Testis (tissue), 3 donors: ENCODE measurements around the gene B3GNT7. TPM values are rescaled to one million over a fixed set of nuclear protein-coding genes. Genes with fewer than 3 reads are reported as not detected.

Source experiments
- DNase-seq: peaks from one replicate; pipeline ENCODE4 v3.0.0-alpha.2; 2019
- H3K27ac ChIP-seq, 2 donors: fragments of 200-600 bp; sonication (generic); one replicate each; pipeline ENCODE4 v1.5.1; 2019
- H3K27me3 ChIP-seq: fragments of 200-600 bp; sonication (generic); one replicate; pipeline ENCODE4 v1.5.1; 2019
- H3K36me3 ChIP-seq: fragments of 200-600 bp; sonication (generic); one replicate; pipeline ENCODE4 v1.5.1; 2017; ENCODE audit warnings: low read depth; ENCODE audit errors: missing control alignments
- H3K4me1 ChIP-seq: fragments of 200-600 bp; sonication (generic); one replicate; pipeline ENCODE4 v1.5.1; 2019
- H3K4me3 ChIP-seq, 2 donors: fragments of 200-600 bp; sonication (generic); one replicate each; pipeline ENCODE4 v1.5.1; 2017 to 2019
- H3K9me3 ChIP-seq: fragments of 200-600 bp; sonication (generic); one replicate; pipeline ENCODE4 v1.5.1; 2017
- POLR2A ChIP-seq: fragments of 450-650 bp; IDR thresholded peaks from one replicate; pipeline ENCODE4 v1.6.1; 2017; ENCODE audit warnings: antibody characterized with exemption, mild to moderate bottlenecking, moderate library complexity
- WGBS, 2 donors: methylation state at CpG; one replicate each; pipeline ENCODE4 v1.1.5; 2018; 5-methylcytosine and 5-hydroxymethylcytosine counted together
- intact Hi-C: fragments of 100-400 bp; cut with DNase I; formaldehyde crosslinking; loops from one replicate; pipeline ENCODE4 v1.15.1; 2023; ENCODE audit warnings: low total_unique reads
- polyA plus RNA-seq: library from polyadenylated mRNA; stranded (reverse); fragments of 350-450 nt; fragmentation: Illumina TruSeq; extraction: RNeasy Lipid Tissue Mini Kit (QIAGEN cat#74804); gene quantifications from one replicate; pipeline ENCODE4 v1.2.3, GENCODE V29; 2014; ENCODE audit warnings: low read depth, low replicate concordance; ENCODE audit not compliant: insufficient read depth
- total RNA-seq, 2 donors: library from RNA; depleted of rRNA; stranded (reverse); fragments of >200 nt; gene quantifications; one replicate each; pipeline ENCODE4 v1.2.3, GENCODE V29; 2016
- TF ChIP-seq, protein P1 (sequence below), 3 experiments: fragments of 450-650 bp in 2 of 3; fragments of 200-600 bp in 1 of 3; sonication (generic) in 1 of 3; IDR thresholded peaks; one replicate each; pipeline ENCODE4 v1.5.1; 2016 to 2019; ENCODE audit warnings: antibody characterized with exemption in 3 of 3, mild to moderate bottlenecking in 2 of 3, moderate library complexity in 1 of 3

The B3GNT7 gene
- total and polyA plus RNA-seq, 3 donors from 2014 or later: 2.6 to 5.0 (median 3.3) TPM

DNA sequence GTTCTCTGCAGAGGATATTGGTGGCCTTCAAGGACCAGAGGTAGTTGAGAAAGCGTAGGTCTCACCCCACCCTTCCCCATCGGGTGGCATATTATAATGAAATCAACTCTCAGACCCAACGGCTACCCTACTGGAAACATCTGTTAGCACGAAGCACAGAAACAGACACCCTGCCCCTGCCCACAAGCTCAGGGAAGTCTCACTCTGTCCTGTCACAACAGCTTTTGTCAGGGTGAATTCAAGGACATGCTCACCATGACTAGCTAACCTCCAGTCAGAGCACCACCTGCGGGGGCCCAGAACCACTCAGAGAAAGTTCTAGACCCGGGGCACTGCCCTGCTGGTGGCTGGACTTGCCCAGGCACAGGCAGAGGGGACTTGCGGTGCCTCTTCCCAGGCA is 3.5 kb upstream of the B3GNT7 start:
- Histone ChIP-seq H3K4me1 (peaks cover 11% of the 10 kb centered on the region), H3K27me3 (no peaks in the 10 kb centered on the region), H3K36me3 (no peaks in the 10 kb centered on the region), H3K9me3 (no peaks in the 10 kb centered on the region), H3K4me3 (no peak overlapping the region), H3K27ac (no peak overlapping the region)
- TF ChIP-seq, protein P1, sequence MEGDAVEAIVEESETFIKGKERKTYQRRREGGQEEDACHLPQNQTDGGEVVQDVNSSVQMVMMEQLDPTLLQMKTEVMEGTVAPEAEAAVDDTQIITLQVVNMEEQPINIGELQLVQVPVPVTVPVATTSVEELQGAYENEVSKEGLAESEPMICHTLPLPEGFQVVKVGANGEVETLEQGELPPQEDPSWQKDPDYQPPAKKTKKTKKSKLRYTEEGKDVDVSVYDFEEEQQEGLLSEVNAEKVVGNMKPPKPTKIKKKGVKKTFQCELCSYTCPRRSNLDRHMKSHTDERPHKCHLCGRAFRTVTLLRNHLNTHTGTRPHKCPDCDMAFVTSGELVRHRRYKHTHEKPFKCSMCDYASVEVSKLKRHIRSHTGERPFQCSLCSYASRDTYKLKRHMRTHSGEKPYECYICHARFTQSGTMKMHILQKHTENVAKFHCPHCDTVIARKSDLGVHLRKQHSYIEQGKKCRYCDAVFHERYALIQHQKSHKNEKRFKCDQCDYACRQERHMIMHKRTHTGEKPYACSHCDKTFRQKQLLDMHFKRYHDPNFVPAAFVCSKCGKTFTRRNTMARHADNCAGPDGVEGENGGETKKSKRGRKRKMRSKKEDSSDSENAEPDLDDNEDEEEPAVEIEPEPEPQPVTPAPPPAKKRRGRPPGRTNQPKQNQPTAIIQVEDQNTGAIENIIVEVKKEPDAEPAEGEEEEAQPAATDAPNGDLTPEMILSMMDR (IDR thresholded peaks at IDR 0.05): no peak
- no peak for TF ChIP-seq POLR2A
- intact Hi-C loops: no loop called here
- DNase-seq: no peak
- 81 to 84% methylated on average over 7 of the region's 7 CpGs for WGBS, 2 donors

GRCh38 chr2:231392431-231393148 is 2.9 kb upstream of the B3GNT7 start:
- Histone ChIP-seq H3K27me3 (no peaks in the 10 kb centered on the region), H3K36me3 (no peaks in the 10 kb centered on the region), H3K4me1 (peaks cover 11% of the 10 kb centered on the region), H3K9me3 (no peaks in the 10 kb centered on the region), H3K4me3 (no peak overlapping the region), H3K27ac (no peak overlapping the region)
- intact Hi-C loops: no loop called here
- TF ChIP-seq, protein P1 (IDR thresholded peaks at IDR 0.05): no peak
- TF ChIP-seq POLR2A: no peak
- 91 to 94% methylated on average over 13 to 14 of the region's 14 CpGs for WGBS, 2 donors
- no peak for DNase-seq

DNA sequence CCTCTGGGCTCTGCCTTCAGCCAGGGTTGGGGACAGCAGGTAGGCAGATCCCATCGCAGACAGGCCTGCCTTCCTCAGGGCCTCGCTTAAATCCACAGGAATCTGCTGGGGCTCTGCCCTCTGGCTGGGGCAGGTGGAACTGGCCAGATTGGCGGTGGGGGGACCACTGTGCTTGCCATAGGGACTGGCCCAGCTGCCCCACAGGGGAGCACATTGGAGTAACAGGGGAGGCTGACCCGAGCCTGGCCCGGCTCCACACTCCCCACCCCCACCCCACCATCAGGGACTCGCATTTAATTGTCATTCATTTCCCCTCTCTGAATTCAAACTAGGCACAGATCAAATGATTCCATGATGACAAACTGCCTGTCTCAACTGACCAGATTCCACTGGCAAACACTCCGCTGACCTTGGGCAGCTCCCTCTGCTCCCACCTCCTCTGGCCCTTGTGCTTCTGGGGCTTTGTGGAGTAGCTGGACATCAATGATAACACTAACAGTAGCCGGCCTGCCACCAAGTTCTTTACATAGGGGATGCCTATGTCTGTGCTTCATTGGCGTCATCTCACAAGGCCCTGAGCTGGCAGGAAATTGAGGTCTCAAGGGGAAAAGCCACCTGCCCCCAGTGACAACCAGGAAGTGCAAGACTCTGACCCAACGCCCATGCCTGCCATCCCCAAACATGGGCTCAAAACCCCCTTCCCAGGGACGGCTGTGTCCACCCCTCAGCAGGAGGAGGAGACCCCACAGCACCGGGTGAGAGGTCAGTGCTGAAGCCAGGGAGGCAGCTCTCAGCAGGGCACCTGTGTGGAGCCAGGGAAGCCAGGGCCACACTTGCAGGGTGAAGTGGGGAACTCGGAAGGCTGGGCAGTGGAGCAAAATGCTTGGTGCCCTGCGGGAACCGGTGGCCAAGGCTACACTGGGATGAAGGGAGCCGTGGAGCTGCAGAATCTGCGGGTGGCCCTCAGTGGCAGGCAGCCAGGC is 2.1 kb upstream of the B3GNT7 start:
- 74 to 77% methylated on average over 10 to 17 of the region's 17 CpGs for WGBS, 2 donors
- H3K4me1 ChIP-seq: peaks cover 7% of the 10 kb centered on the region
- no peaks in the 10 kb centered on the region for H3K36me3 ChIP-seq
- no peaks in the 10 kb centered on the region for H3K9me3 ChIP-seq
- no peaks in the 10 kb centered on the region for H3K27me3 ChIP-seq
- no peak overlapping the region for H3K4me3 ChIP-seq
- DNase-seq: no peak
- H3K27ac ChIP-seq: no peak overlapping the region
- intact Hi-C loops: no loop called here
- TF ChIP-seq, protein P1 (IDR thresholded peaks at IDR 0.05): peak in 1 of 3 experiments; percentile 10
- no peak for TF ChIP-seq POLR2A

DNA sequence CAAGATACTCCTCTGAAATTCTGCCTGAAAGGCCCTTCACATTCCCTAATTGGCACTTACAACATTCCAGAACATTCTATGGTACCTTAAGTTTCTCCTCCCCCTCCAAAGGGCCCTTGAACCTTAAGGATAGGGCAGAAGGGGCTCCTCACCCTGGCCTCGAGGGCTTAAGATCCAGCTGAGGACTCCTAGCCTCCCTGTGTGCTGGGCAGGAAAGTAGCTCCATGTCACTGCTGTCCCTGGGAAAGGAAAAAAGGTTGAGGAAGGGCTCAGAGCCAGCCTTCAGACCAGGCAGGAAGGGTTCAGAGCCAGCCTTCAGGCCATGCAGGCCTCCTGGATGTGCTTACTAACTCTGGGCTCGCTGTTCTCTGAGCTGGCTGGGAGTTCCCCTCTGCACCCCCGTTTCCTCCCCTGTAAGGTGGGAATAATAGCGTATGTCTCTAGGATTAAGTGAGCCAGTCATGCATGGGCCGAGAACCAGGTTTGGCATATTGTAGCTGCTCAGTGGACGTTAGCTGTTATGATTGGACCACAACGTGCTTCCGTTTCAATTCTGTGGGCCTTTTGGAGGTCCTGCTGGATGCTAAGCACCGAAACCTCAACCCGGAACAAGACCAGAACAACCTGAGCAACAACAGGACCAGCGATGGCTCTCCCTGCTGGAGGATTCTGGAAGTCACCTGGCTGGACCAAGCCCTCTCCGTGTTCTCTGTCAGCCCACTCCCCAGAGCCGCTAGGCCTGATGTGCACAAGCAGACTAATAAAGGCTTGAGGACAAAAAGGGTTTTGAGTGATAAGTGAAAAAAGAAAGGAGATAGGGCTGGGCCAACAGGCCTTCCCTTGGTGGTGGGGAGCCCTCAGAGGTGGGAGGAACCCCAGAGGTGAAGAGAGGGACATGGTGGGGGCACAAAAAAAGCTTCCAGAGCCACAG is 1.0 kb upstream of the B3GNT7 start:
- Histone ChIP-seq H3K27me3 (no peaks in the 10 kb centered on the region), H3K27ac (no peak overlapping the region), H3K4me3 (peak overlapping the region in 1 of 2 donors; percentile 60), H3K9me3 (no peaks in the 10 kb centered on the region), H3K4me1 (peaks cover 13% of the 10 kb centered on the region), H3K36me3 (no peaks in the 10 kb centered on the region)
- intact Hi-C loops: no loop called here
- TF ChIP-seq POLR2A: no peak
- TF ChIP-seq, protein P1 (IDR thresholded peaks at IDR 0.05): no peak
- DNase-seq: no peak
- WGBS, 2 donors: 46 to 63% methylated on average over 13 of the region's 13 CpGs
